ENCODE measurements around the gene CEPT1.

DNA sequence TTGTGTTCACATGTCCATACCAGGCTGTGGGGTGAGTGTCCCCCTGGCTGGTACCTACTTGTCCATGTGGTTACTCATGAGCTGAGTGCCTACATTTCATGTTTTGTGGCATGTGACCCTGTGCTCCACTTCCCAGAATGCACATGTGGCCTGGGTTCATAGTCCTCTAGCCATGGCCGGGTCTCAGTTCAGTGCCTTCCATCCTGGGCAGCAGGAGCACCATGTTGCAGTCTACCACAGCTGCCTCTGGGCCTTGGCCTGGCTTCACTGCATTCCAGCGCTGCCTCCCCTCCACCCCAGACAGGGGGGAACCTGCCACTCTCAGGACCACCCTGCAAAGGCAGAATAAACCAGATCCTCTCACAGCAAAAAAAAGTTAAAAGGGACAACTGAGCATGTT, 5.5 kb downstream of the CEPT1 start:
- no peak for TF ChIP-seq EZH2 (IDR thresholded peaks at IDR 0.05; ENCODE audit: borderline replicate concordance, low read depth, low read length, poor library complexity, severe bottlenecking)
- TF ChIP-seq, protein P1, sequence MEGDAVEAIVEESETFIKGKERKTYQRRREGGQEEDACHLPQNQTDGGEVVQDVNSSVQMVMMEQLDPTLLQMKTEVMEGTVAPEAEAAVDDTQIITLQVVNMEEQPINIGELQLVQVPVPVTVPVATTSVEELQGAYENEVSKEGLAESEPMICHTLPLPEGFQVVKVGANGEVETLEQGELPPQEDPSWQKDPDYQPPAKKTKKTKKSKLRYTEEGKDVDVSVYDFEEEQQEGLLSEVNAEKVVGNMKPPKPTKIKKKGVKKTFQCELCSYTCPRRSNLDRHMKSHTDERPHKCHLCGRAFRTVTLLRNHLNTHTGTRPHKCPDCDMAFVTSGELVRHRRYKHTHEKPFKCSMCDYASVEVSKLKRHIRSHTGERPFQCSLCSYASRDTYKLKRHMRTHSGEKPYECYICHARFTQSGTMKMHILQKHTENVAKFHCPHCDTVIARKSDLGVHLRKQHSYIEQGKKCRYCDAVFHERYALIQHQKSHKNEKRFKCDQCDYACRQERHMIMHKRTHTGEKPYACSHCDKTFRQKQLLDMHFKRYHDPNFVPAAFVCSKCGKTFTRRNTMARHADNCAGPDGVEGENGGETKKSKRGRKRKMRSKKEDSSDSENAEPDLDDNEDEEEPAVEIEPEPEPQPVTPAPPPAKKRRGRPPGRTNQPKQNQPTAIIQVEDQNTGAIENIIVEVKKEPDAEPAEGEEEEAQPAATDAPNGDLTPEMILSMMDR (conservative IDR thresholded peaks at IDR 0.05; ENCODE audit: low read depth, low read length) = no peak
